ENCODE results near the gene KIR3DL2. TPM values are rescaled to one million over a fixed set of nuclear protein-coding genes. Genes with fewer than 3 reads are reported as not detected.
"Not testable (repeated sequence)": the region's sequence is repeated elsewhere in the genome, so short reads cannot be mapped to it uniquely, and the experiment has no call there.

The KIR3DL2 gene
- 0.06 TPM for total RNA-seq (2013)
- polyA plus RNA-seq, result under 1 TPM in 2 of 3 donors, not detected in 1; 0.04 to 0.15 TPM
- not detected in 2 replicates for polyA minus RNA-seq
- 0.17 to 3.7 (median 1.2) reads per million in 11 experiments for total RNA-seq

DNA sequence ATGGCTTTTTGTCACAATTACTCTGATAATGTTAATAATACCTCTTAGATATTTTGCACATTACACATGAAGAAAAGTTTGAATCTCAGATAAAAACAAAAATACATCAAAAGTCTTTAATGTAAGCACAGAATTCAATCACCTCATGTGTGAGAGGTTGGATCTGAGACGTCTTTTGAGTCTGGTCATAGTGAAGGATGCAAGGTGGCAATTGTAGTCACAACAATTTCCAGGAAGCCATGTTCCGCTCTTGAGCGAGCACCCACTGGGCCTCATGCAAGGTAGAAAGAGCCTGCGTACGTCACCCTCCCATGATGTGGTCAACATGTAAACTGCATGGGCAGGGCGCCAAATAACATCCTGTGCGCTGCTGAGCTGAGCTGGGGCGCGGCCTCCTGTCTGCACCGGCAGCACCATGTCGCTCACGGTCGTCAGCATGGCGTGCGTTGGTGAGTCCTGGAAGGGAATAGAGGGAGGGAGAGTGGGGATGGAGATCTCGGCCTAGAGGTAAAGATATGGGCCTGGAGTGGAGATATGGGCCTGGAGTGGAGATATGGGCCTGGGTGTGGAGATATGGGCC lies at the start of gene KIR3DL2:
KIR3DL2 (plus strand) TSS at position 383 of the 580 bp plus-strand sequence; CDS start at position 416, 33 bp downstream.
- H3K4me3 ChIP-seq (replicated peaks in 1 of 3; ENCODE audit: low read depth in 2 of 3, low read length in 3 of 3); H3K9me3 ChIP-seq (replicated peaks in 1 of 2; ENCODE audit: control insufficient read depth in 1 of 2, insufficient read depth in 1 of 2, low read length in 2 of 2); intact Hi-C loops (cut with micrococcal nuclease); H3K36me3 ChIP-seq (replicated peaks in 1 of 2; ENCODE audit: control insufficient read depth in 1 of 2, insufficient read depth in 2 of 2, low read length in 2 of 2); H3K36me3 Mint-ChIP-seq; H3K9ac ChIP-seq (ENCODE audit: insufficient read depth, low read length, poor library complexity, severe bottlenecking); H3K27ac ChIP-seq (ENCODE audit: low read depth in 1 of 2, low read length in 2 of 2); H4K20me1 ChIP-seq (ENCODE audit: insufficient read depth, low read length); H2AFZ ChIP-seq (ENCODE audit: insufficient read depth, low read depth, low read length, poor library complexity, severe bottlenecking); DNase-seq; H3K4me2 ChIP-seq (replicated peaks; ENCODE audit: extremely low read depth, low read length, poor library complexity, severe bottlenecking); H3K27me3 ChIP-seq (ENCODE audit: control insufficient read depth in 2 of 2, insufficient read depth in 2 of 2, low read length in 2 of 2); H3K79me2 ChIP-seq (ENCODE audit: insufficient read depth, low read length): not testable (repeated sequence)
- H3K4me1 Mint-ChIP-seq, result peaks cover 24% of the 10 kb centered on the region
- peaks cover 13 to 16% of the 10 kb centered on the region in 2 donors for H3K4me1 ChIP-seq (ENCODE audit: control insufficient read depth in 1 of 2, insufficient read depth in 2 of 2, low read length in 2 of 2)
- WGBS (ENCODE audit: insufficient coverage), result 88% methylated on average over 11 of the region's 16 CpGs
- peak within 1 kb of the TSS in 1 of 2 donors; percentile 40 for H3K4me3 Mint-ChIP-seq
- H3K9me3 Mint-ChIP-seq, result peaks cover 2 to 13% (median 5%) of the 10 kb centered on the region in 7 donors
- peaks cover 9 to 22% (median 21%) of the 10 kb centered on the region in 3 donors for H3K27me3 Mint-ChIP-seq (ENCODE audit: low read depth in 3 of 3)
- peak within 1 kb of the TSS in 3 of 7 donors; percentile 21 to 66 (median 55) for H3K27ac Mint-ChIP-seq

DNA sequence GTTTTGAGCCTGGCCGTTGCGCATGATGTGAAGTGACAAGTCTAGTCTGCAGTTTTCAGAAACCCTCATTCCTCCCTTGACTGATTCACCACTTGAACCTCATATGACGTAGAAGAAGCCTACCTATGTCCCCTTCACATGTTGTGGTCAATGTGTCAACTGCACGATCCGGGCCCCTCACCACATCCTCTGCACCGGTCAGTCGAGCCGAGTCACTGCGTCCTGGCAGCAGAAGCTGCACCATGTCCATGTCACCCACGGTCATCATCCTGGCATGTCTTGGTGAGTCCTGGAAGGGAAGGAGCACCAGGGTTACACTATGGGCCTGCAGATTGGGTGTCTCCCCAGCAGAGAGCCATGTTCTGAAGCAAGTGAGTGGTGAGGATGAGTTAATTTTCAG lies 46.8 kb upstream of the KIR3DL2 start, which contains the start of gene KIR2DL4:
KIR2DL4 (plus strand) TSS at position 201 of the 400 bp plus-strand sequence; CDS start at position 243, 42 bp downstream.
- H3K4me2 ChIP-seq (replicated peaks; ENCODE audit: extremely low read depth, low read length, poor library complexity, severe bottlenecking), result no peak within 1 kb of the TSS
- H3K79me2 ChIP-seq (ENCODE audit: insufficient read depth, low read length), result no peaks in the 10 kb centered on the region
- H3K4me1 Mint-ChIP-seq, result peaks cover 3% of the 10 kb centered on the region
- H3K9ac ChIP-seq (ENCODE audit: insufficient read depth, low read length, poor library complexity, severe bottlenecking), result no peak within 1 kb of the TSS
- no peaks in the 10 kb centered on the region for H3K27me3 ChIP-seq (ENCODE audit: control insufficient read depth in 2 of 2, insufficient read depth in 2 of 2, low read length in 2 of 2)
- no peaks in the 10 kb centered on the region for H3K36me3 Mint-ChIP-seq
- DNase-seq, result peak in 2 of 3 donors; percentile 21 to 63
- no peak within 1 kb of the TSS for H3K27ac ChIP-seq (ENCODE audit: low read depth in 1 of 2, low read length in 2 of 2)
- peaks cover 0 to 6% (median 2%) of the 10 kb centered on the region in 7 donors for H3K9me3 Mint-ChIP-seq
- no peak within 1 kb of the TSS for H3K4me3 ChIP-seq (replicated peaks in 1 of 3; ENCODE audit: low read depth in 2 of 3, low read length in 3 of 3)
- H3K36me3 ChIP-seq (replicated peaks in 1 of 2; ENCODE audit: control insufficient read depth in 1 of 2, insufficient read depth in 2 of 2, low read length in 2 of 2), result no peaks in the 10 kb centered on the region
- no peak within 1 kb of the TSS for H2AFZ ChIP-seq (ENCODE audit: insufficient read depth, low read depth, low read length, poor library complexity, severe bottlenecking)
- no peaks in the 10 kb centered on the region for H4K20me1 ChIP-seq (ENCODE audit: insufficient read depth, low read length)
- no peak within 1 kb of the TSS for H3K4me3 Mint-ChIP-seq
- H3K27me3 Mint-ChIP-seq (ENCODE audit: low read depth in 3 of 3), result peaks cover 14 to 20% (median 16%) of the 10 kb centered on the region in 3 donors
- H3K27ac Mint-ChIP-seq, result peak within 1 kb of the TSS in 2 of 7 donors; percentile 38 to 61
- no peaks in the 10 kb centered on the region for H3K9me3 ChIP-seq (replicated peaks in 1 of 2; ENCODE audit: control insufficient read depth in 1 of 2, insufficient read depth in 1 of 2, low read length in 2 of 2)
- WGBS (ENCODE audit: insufficient coverage), result 51% methylated on average over 8 of the region's 10 CpGs
- intact Hi-C loops (cut with micrococcal nuclease), result no loop called here
- H3K4me1 ChIP-seq (ENCODE audit: control insufficient read depth in 1 of 2, insufficient read depth in 2 of 2, low read length in 2 of 2), result no peaks in the 10 kb centered on the region
- TF ChIP-seq CTCF (IDR thresholded peaks at IDR 0.05), result no peak

Measured in CD14-positive monocyte (primary cell).